Posterior vena cava (tissue), 2 donors: ENCODE data around the gene SMIM13. TPM values are rescaled to one million over a fixed set of nuclear protein-coding genes. Genes with fewer than 3 reads are reported as not detected.
A peak's percentile ranks its signal among the peaks of the same experiment; 100 is the strongest.

Source experiments
- DNase-seq: peaks from one replicate; pipeline ENCODE4 v3.0.0-alpha.2; 2020; ENCODE audit warnings: low spot score
- intact Hi-C, 2 donors: fragments of 100-400 bp; cut with DNase I; formaldehyde crosslinking; loops; one replicate each; pipeline versions ENCODE4 v1.14.1 to v1.14.2; 2022 to 2023
- long read RNA-seq, 2 donors: library from polyadenylated mRNA; unstranded; transcript quantifications; one replicate each; pipeline ENCODE4 v2.0.0, GENCODE V29; 2020 to 2021
- total RNA-seq, 2 donors: library from RNA; stranded (reverse); fragmentation: NEBNext Ultra II Directional; extraction: Animal tissue kit (Norgen Biotek cat#: 25700); gene quantifications; one replicate each; pipeline ENCODE4 v1.2.1, GENCODE V29; 2021
- donor health status: DM: yes; HTN: yes; CAD: no.
- donor health status: DM: yes; HTN: yes; CAD: no.

The SMIM13 gene
- total RNA-seq, result 10 to 100 TPM in 1 of 2 donors, 1 to 10 TPM in 1; 9.2 to 11.8 TPM
- long read RNA-seq, donor 1, full-length matches to known transcripts, result 2 of 4 reads
- long read RNA-seq, donor 1, partial matches to known transcripts, result 0 of 4 reads
- long read RNA-seq, donor 1, other reads (novel, unspliced or antisense), result 2 of 4 reads
- long read RNA-seq, donor 2, full-length matches to known transcripts, result 1 of 2 reads
- long read RNA-seq, donor 2, partial matches to known transcripts, result 0 of 2 reads
- long read RNA-seq, donor 2, other reads (novel, unspliced or antisense), result 1 of 2 reads

DNA sequence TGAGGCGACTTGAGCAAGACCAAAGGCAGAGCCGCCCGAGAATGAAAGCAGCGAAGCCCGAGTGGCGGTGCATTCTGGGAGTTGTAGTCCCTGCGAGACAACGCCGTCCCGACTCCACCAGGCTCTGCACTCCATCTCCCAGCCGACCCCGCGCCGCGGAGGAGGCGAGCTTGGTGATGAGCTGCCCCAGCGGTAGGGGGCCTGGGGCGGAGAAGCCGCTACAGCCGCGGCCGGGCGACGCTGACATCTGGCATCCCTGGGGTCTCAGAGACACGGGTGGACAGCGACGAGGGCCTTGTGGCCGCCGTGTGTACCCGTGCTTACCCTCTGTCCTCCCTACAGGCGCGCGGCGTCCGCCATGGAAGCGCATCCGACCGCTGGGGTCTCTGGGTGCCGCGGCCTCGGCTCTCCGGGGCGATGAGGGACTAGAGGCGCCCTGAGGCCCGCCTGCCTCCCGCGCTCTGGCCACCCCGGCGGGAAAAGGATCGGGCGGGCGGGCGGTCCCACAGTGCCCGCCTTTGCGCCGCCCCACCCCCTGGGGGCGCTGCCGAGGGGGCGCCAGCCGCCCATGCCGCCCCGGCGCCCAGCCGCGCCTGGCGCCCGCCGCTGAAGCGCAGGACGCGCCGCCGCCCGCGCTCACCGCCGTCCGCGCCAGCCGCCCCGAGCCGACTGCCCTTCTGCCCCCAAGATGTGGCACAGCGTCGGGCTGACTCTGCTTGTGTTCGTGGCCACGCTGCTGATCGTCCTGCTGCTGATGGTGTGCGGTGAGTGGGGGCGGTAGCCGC is at the start of gene SMIM13:
Gene SMIM13, plus strand, starts transcription at position 209 of the 785 bp plus-strand sequence. Its CDS starts 480 bp downstream, at position 689.
- peak; percentile 99 for DNase-seq
- intact Hi-C loops, result no loop called here

DNA sequence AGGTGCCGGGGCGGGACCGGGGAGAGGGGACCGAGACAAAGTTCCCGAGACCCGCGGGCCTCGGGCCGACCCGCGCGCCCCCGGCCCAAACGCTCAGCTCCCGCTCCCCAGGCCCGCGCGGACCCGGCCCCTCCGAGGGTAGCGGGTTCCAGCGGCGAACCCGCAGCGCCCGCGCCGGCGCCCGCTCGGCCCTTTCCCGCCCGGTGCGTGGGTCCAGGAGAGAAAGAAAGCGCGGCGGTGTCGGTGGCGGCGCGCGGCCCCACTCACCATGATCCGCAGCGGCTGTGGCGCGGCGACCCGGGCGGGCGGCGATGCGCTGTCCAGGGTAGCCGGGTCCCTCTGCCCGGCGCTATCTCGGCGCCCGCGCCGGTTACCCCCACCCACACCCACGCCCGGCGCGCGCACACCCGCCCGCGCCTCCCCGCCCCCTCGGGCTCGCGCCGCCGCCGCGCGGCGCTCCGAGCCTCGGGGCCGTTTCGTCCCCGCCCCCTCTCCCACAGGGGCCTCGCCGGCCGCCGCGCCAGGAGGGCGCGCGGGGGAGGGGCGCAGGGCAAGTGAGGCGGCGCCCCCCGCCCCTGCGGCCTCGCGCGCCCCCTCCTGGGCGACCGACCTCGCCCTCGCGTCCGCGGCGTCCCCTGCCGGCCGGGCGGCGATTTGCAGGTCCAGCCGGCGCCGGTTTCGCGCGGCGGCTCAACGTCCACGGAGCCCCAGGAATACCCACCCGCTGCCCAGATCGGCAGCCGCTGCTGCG is 49.5 kb upstream of the SMIM13 start, which contains the start of gene ELOVL2:
Gene ELOVL2, minus strand, starts transcription at position 345 of the 751 bp plus-strand sequence. Its CDS starts 75 bp downstream, at position 270.
- DNase-seq, result no peak
- intact Hi-C loops, result no loop called here

DNA sequence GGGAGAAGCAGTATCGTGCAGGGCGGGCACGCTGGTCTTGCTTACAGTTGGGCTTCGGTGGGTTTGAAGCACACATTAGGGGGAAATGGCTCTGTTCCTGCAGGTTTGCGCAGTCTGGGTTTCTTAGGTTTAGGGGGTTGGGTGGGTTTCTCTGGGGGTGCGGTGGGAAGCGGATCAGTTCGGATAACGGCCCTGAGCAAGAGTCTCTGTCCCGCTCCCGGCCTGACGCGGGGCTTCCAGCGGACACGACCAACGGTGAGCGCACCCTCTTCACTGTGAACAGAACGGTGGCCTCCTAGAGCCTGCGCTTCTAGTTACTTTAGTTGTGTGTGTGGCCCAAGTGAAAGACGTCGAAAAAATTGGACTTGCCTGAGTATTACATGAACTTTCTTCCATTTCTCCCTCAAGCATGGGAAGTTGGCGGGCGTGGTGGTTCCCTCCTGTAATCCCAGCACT is 48.9 kb upstream of the SMIM13 start:
- intact Hi-C loops, result no loop called here

DNA sequence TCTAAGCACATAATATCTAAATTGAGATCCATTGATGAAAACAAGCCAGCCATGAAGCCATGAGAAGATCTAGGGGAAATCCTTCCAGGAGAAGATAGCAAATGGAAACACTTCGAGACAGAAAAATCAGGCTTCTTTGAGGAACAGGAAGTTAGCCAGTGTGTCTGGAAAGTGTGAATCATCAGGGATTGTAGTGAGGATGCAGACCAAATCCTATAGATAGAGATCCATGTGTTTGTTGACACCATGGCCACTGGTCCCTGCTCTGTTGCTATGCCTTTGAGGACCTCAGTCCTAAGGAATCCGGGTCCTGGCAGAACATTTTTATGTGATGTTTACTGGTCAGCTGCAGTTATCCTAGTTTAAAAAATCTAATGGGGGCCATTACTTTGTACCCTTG is 42.9 kb upstream of the SMIM13 start:
- intact Hi-C loops, result no loop called here
- DNase-seq, result no peak

More for the DNA sequence above, 48.9 kb upstream of the SMIM13 start:
- DNase-seq, result no peak

DNA sequence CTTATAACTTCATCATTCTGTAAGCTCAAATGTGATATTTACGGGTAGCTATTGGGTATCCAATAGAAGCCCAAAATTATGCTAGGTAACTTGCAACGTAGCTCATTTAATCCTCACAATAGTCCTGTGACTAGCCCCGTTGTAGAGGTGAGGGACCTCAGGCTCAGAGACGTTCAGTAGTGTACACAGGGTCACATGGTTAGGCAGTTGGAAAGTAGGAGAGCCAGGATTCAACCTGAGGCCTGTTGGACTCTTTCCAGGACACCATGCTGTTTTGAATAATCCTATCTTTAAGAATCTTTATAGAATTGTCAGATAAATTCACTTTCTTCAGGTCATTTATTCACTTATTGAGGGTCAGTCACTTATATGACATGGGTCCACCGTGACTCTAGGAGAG is 40.3 kb upstream of the SMIM13 start:
- DNase-seq, result no peak
- intact Hi-C loops, result no loop called here

DNA sequence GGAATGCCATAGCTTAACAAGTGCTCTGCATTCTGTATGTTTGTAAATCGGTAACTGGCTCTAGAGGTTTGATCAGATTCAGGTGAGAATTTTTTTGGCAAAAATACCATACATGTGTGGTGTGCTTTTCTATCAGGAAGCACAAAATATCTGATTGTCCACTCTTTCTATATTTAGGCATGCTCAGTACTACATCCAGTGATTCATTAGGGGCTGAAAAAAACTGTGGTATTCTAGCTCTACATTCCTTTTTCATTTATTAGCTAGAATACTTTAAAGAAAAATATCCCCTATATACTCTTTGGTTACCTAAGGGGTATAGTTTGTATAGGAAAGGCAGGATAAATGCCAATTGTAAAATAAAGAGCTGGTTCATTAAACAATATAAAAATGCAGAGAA is 38.9 kb upstream of the SMIM13 start:
- DNase-seq, result no peak

DNA sequence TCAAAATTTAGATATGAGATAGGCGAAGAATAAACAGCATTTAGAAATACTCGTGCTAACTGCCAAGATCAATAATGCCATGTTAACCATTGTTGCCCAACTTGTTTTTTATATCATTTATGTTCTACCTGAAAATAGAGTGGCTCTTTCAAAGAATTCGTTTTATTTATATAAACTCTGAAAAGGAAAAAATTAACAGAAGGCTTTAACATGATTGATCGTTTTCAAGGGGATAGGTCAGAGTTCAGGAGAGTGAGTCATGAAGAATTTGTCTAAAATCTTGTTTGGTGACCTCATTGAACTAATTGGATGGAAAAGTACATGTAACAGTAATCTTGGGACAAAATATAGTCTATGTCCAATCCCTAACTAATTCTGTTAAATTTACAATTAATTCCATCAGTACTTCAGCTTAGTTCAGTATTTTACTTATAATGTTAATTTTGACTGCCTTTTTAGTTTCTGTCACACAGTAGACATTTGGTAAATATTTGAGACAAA is 38.5 kb upstream of the SMIM13 start:
- no peak for DNase-seq
- intact Hi-C loops, result no loop called here

More for the DNA sequence above, 38.9 kb upstream of the SMIM13 start:
- intact Hi-C loops, result no loop called here

DNA sequence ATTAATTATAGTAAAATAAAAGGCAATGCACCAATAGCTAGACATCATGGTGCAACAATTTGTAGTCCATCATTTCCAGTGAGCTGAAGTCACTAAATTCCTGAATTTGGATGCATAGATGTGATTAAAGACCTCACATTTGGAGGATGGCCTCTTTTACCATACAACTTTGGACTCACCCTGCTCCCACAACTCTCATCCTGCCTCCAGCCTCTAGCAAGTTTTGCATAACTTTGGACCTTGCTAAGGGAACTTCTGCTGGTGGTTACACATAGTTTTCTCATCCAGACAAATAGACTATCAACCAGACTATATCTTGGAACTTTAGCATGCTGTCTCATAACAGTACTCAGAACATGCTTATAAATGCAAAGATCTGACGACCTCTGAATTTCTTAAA is 36.8 kb upstream of the SMIM13 start:
- no peak for DNase-seq
- intact Hi-C loops, result no loop called here

DNA sequence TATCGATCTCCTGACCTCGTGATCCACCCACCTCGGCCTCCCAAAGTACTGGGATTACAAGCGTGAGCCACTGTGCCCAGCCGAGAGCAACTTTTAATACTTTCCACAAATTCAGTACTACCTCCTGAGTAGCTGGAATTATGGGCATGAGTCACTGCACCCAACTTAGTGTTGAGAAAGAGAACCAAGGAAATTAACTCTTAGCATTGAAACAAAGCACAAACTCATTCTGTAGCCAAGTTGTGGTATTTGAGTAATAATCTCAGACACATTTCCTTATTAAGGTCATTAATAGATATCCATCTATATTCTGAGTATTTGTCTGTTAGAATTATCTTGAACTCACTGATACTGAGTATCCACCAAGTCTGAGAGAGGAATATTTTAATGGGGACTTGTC is 35.2 kb upstream of the SMIM13 start:
- DNase-seq, result no peak
- intact Hi-C loops, result no loop called here

DNA sequence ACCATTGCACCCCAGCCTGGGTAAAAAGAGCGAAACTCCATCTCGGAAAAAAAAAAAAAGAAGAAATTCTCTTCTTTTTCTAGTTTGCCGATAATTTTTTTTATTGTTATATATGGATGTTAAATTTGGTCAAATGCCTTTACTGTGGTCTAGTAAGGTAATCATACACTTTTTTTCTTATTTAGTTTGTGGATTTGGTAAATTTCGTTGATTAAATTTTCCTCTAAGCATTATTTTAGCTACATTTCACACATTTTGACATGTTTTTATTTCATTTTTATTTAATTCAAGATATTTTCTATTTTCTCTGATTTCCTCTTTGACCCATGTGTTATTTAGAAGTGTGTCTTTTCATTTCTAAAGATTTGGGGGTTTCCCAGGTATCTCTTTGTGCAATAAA is 31.6 kb upstream of the SMIM13 start:
- DNase-seq, result no peak
- intact Hi-C loops, result no loop called here

DNA sequence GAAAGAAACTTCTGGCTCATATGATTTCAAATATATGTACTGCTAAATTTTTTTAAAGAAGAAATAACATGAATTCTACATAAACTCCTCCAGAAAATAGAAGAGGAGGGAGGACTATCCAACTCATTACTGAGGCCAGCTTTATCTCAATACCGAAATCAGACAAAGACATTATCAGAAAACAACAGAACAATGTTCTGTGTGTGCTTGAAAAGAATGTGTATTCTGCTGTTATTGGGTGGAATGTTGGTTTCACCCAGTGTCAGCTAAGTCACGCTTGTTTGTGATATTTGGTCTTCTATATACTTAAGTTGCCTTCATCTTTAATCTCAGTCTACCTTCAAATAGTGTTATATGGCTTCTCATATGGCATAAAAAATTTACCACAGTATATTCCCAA is 30.9 kb upstream of the SMIM13 start:
- intact Hi-C loops, result no loop called here
- DNase-seq, result no peak

DNA sequence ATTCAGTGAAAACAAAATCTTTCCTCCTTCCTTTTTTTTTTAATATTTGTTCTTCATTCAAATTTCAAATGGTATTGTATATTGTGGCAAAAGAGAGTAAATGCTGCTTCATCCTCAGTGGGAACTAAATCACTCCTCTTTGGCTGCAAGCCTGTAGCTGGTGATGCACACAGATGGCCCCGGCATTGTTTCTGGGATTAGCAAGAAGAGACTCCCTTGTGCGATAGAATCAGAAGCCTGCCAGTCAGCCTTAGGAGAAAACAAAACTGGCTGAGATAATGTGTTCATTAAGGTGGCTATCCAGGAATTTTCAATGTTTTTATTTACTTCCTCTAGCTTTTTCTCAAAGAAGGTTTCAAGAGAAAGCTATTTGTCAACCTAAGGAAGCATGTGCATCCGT is 28.8 kb upstream of the SMIM13 start:
- intact Hi-C loops, result no loop called here
- no peak for DNase-seq

DNA sequence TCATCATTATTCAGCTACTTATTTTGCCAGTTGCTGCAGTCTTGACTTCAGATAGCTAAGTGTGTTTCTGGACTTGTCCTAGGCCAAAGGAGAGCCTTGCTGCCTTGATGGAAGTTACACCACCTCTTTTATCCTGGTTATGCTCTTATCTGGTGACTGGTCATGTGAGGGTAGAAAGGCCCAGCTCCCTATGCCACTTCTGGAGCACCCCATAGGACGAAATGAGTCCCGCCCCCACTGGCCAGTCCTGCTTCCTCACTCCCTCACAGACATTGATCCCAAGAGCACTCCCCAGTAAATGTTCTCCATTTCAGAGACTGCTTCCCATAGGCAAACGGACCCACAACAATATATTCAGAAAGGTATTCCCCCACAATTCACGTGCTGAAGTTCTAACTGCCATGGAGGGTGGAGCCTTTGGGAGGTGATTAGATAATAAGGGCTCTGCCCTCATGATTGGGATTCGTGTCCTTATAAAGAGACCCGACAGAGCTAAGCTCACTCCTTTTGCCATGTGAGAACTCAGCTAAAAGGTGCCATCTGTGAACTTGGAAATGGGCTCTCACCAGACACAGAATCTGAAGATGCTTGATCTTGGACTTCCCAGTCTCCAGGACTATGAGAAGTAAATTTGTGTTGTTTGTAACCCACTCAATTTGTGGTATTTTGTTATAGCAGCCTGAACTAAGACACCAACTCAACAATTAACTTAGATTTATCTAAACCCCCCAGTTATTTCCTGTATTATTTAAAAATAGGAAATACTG is 28.0 kb upstream of the SMIM13 start:
- no peak for DNase-seq
- intact Hi-C loops, result no loop called here

DNA sequence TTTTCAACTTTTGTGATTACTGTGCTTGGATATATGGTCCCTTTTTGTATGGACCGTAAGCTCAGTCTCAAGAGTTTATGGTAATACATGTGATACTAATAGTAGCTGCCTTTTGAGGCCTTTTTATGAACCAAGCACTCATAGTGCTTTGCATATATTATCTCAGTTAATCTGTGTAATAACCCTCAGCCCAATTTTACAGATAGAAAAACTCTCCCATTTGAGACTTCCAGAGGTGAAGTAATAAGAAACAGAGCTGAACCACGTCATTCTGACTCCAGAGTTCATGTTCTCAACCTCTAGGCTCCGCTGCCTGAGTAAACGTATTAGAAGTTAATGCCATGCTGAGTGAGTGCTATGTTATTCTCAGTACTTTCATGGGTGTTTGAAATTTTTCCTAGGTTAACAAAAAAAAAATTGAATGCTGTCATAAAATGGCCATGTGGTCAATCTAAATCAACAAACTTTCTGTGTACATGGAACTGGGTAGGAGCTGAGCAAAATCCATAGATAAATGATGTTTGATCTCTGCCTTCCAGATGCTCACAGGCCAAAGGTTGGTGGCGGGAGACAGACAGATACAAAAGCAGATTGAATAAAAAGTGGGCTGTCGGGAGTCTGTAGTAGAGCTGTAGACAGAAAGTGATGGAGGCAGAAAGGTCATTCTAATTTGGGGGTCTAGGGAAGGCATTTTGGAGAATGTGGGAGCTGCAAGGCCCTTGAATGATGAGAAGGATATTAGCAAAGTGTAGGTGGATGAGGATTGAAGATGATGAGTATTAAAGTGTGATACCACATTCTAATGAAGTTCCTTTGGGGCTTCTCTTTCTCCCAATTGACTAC is 26.9 kb upstream of the SMIM13 start:
- DNase-seq, result no peak
- intact Hi-C loops, result no loop called here

DNA sequence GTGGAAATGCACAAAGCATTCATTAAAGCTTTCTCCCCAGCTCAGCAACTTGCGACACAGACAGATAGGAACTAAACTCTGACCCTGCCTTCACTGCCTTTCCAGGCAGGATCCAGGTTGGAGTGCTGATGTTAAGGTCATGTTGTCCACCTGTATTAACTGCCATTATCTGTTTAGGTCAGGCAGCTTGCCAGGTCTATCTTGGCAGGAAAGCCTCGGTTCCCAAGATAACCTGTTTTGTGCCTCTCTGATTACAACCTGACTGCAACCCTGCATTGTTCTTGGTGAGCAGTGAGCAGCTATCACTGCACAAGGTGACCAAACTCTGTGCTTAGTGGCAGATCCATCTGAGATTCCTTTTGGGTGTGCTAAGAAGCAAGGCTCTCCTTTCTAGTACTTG is 26.3 kb upstream of the SMIM13 start:
- DNase-seq, result no peak
- intact Hi-C loops, result no loop called here

DNA sequence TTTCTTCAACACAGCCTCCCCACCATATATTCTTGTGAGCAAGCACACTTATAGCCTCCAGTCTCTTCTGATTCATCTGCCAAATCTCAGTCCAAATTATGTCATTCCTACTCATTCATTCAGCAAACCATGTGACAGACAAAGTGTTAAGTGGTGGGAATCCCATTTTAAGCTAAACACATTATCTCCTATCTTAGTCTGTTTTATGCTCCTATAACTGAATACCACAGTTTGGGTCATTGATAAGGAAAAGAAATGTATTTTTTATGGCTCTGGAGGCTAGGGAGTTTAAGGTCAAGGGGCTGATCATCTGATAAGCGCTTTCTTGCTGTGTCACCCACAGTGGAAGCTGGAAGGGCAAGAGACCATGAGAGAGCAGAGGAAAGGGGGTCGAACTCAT is 23.9 kb upstream of the SMIM13 start:
- no peak for DNase-seq
- intact Hi-C loops, result no loop called here

DNA sequence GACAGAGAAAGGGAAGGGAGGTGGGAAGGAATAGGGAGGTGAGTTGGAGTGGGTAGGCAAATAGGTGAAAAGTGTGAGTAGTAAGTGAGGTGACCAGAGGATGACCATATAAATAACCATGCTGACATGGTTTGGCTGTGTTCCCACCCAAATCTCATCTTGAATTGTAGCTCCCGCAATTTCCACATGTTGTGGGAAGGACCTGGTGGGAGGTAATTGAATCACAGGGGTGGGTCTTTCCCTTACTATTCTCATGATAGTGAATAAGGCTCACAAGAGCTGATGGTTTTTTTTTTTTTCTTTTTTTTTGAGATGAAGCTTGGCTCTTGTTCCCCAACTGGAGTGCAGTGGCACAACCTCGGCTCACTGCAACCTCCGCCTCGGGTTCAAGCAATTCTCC is 21.5 kb upstream of the SMIM13 start:
- intact Hi-C loops, result no loop called here
- no peak for DNase-seq

DNA sequence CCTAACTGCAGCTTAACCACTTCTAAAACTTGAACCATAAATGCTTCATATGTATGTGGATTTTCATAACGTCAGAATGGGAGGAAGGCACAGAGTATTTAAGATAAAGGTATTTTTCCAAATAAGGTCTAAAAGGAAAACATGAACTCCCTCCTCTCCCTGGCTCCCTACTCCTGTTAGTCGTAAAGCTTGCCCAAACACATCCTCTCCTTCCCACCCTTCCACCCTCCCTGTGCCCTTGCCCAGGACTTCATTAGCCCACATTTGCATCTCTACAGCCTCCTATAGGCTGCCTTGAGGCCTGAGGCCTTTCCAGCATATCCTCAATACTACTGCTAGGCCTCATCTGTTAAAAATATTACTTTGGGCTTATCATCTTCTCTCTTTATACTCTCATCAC is 17.1 kb upstream of the SMIM13 start:
- intact Hi-C loops, result no loop called here
- DNase-seq, result no peak
